Epidermal melanocyte (primary cell): ENCODE measurements around the gene MRPS24.
"Not testable (repeated sequence)": the region's sequence is repeated elsewhere in the genome, so short reads cannot be mapped to it uniquely, and the experiment has no call there.

Source experiments
- DNase-seq: peaks from one replicate; pipeline ENCODE4 v3.0.0; 2011; ENCODE audit warnings: low spot score; ENCODE audit not compliant: insufficient read length

Gene MRPS24

GRCh38 chr7:43843296-43843695, 26.0 kb downstream of the MRPS24 start:
- DNase-seq: no peak

GRCh38 chr7:43838201-43838658, 31.1 kb downstream of the MRPS24 start:
- no peak for DNase-seq

- DNase-seq: no peak
Measured at GRCh38 chr7:43834463-43835251, 34.7 kb downstream of the MRPS24 start.

GRCh38 chr7:43830917-43831316, 38.4 kb downstream of the MRPS24 start:
- not testable (repeated sequence) for DNase-seq

GRCh38 chr7:43825391-43825808, 43.9 kb downstream of the MRPS24 start:
- no peak for DNase-seq

- DNase-seq: no peak
Measured at GRCh38 chr7:43824963-43825362, 44.4 kb downstream of the MRPS24 start.

GRCh38 chr7:43824513-43824912, 44.8 kb downstream of the MRPS24 start:
- not testable (repeated sequence) for DNase-seq

GRCh38 chr7:43823941-43824340, 45.4 kb downstream of the MRPS24 start:
- no peak for DNase-seq

GRCh38 chr7:43823425-43823824, 45.9 kb downstream of the MRPS24 start:
- not testable (repeated sequence) for DNase-seq
